GM19193 (cell line): ENCODE measurements around the gene MICAL3.

Experiments used
- POLR2A ChIP-seq: IDR thresholded peaks from 4 replicates; pipeline ENCODE4 v1.6.1; 2011; ENCODE audit not compliant: insufficient read depth, insufficient read length; ENCODE audit errors: extremely low read depth

Gene MICAL3

DNA sequence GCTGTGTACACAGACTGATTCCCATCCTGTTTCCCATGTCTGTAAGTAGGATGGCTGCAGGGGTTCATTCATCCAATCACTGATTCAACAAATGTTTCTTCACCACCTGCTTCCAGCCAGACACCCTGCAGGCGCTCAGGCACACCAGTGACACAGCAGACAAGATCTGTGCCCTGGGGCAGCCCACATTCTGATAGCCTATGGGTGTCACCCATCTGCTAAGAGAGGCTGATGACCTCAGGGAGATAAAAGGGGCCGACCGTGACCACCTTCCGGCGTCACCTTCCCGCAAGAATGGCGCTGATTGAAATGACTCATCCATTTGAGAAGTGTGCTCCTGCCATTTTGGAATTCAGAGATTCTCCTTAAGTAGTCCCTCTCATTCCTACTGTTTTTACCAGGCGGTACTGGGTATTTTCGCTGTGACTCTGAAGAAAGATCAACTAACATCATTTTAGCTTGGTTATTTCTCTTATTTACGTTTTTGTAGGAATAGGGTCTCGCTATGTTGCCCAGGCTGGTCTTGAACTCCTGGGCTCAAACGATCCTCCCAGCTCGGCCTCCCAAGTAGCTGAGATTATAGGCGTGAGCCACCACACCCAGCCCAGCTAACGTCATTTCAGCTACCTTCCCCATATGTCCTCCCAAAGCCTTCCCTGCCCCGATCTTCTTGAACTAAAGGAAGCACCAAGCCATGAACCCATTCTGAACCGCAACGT lies 176.8 kb downstream of the MICAL3 start:
- TF ChIP-seq POLR2A, result no peak

DNA sequence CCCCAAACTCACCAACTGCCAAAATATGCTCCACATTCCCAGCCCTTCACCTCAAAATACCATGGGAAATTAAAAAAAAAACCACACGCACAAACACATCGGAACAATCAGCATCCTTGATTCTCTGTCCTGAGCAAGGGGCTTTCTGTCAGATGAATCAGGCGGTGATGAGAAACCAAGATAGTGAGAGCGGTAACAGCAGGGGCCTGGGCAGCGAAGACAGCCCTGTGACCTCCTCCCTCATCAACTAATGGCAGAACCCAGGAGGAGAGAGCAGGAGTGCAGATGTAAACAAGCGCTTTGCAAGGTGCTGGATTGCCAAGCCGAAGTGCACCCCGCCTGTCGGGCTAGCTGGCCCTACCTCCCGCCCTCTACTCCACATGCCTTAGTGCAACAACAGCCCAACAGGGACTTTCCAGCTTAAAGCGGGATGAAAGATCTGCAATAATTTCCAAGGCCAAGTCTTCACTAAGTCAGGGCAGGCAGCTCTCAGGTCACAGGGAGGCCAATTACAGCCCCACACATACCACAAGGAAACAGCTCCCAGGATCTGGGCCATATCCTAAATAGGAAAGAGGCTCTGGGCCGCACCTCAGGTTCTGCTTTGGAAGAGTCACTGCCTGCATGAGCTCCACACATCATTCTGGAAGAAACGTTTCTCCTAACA lies 177.9 kb downstream of the MICAL3 start:
- TF ChIP-seq POLR2A, result no peak

DNA sequence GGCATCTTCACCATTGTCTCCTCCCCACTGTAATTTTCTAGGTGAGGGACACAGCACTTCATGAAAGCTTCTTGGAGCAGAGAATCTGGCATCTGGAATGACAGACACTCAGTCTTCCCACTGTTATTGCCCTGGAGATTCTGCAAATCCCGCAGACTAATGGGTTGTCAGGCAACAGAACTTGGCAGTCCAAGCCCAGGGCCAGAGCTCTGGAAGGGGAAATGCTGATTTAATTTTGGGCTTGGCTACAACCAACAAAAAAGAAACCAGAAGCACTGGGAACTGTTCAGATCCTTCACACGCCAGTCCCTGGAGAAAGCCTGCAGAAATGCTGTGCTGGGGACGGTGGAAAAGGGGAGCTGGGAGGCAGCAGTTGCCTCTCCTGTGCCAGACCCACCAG lies 178.6 kb downstream of the MICAL3 start:
- TF ChIP-seq POLR2A, result no peak

DNA sequence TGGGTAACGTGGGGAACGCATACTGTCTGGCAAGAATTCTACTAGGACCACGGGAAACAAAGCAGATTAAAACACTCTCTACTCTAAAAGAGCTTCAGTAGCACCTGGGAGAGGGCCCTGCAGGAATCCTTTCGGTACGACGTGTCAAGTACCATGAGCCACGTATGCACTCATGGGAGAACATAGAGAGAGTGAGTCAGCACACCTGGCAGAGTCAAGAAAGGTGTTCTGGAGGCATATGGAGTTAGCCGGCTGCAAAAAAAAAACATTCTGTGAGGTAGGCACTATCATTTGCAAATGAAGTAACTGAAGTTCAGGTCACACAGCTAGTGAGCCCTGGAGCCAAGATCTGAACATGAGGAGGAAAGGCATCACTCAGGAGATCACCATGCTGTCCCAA lies 179.0 kb downstream of the MICAL3 start:
- TF ChIP-seq POLR2A, result no peak

DNA sequence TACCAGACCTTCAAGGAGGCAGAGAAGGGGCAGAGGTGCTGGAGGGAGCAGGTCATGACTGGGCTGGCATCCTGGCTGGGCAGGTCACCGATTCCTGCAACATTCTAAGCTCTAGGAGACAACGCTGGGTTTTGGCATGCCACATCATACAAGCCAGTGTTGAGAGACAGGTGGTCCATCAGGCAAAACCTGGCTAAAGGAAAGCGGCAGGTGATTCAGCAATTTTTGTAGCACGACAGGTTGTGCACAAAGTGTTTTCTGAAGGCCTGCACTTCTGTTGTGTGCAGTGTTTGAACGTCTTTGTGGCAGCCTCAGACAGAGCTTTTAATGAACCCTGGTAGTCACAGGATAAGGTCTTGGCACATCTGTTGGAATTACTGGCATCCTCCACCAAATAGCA lies 180.2 kb downstream of the MICAL3 start:
- TF ChIP-seq POLR2A, result no peak

DNA sequence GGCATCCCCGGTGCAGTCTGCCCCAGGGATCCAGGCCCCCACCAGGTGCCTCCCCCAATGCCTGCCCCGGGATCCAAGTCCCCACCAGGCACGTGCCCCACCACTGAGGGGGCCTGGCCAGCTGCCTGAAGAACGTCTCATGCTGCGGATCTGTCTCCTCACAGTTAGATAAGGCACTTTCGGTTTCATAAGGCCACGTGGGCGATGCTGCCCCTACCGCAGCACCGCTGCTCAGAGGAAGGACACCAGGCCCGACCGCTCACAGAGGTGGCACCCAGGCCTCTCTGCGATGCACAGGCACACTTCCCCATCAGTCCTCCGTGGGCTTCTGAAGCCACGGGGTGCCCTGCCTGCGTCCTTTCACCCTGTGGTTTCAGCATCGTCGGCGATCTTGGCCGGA lies 182.0 kb downstream of the MICAL3 start:
- TF ChIP-seq POLR2A, result no peak

DNA sequence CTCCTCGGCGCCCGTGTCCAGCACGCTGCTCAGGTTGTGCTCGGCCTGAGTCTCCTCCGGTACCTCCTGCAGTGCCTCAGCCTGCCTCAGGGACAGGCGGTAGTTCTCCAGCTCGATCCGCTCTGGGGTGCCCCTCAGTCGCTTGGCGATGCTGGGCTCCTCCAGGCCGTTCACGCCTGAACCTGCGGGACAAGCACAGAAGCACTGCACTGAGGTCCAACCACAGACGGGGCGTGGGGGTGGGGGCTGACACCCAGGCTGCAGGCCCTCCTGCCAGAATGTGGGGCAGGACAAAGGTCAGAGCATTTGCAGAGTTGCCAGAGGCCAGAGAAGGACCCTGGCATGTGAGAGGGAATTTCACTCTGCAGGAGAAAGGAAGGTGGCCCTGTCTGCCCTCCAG lies 182.5 kb downstream of the MICAL3 start:
- TF ChIP-seq POLR2A, result no peak

DNA sequence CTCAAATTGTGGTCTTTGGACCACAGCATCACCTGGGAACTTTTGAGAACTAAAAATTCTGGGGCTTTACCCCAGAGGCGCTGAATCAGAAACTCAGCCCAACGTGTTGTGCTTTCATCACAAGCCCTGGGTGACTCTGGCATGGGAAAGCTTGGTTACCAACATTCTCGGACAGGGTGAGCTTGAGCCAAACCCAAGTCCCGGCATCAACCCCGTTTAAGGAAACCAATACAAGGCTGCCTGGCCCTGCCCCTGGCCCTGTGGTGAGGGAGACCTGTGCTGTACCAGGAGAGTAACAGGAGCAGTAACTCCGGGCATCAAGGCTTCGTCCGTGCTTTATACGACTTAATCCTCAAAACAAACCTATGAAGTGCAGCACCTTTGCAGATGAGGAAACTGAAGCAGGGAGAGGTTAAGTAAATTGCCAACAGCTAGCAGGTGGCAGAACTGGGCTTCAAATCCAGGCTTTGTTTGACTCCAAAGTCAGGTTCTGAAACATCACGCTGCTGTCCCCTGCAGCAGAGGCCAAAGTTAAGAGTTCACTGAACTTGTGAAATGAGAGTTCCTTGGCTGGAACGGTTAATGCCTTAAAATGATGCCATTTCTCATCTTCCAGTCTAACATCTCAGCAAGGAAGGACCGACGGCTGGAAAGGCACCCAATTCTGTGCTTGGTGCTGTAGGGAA lies 186.0 kb downstream of the MICAL3 start:
- TF ChIP-seq POLR2A, result no peak

DNA sequence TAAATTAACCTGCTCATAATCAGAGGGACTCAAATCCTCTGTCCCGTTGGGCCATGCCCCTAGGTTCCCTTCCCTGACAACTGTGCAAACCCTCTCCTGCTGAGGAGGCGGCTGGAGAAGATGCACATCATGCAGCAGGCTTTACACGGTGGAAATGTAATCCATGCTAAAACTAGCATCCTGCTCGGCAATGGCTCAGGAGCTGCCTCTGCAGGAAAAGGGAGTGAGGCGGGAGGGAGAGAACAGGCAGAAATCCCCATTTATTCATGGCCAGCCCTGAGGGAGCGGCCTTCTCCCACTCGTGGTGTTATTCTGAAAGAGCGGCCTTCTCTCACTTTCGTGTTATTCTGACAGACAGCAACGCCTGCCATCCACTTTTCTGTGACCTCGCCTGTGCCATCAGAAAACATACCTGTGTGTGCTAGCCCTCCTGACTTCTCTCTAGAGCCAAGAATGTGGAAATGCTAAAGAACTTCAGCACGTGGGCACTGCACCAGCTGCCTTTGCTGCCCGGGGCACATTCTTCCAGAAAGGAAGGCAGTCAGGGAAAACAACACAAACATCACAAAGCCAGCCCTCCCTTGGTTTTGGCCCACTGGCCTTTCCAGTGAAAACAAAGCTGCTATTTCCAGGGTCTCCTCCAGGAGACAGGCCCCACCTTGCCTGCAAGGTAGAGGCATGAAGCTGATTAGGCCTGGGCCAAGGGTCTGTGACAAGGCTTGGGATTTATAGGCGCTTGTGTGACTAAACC lies 187.2 kb downstream of the MICAL3 start:
- no peak for TF ChIP-seq POLR2A

DNA sequence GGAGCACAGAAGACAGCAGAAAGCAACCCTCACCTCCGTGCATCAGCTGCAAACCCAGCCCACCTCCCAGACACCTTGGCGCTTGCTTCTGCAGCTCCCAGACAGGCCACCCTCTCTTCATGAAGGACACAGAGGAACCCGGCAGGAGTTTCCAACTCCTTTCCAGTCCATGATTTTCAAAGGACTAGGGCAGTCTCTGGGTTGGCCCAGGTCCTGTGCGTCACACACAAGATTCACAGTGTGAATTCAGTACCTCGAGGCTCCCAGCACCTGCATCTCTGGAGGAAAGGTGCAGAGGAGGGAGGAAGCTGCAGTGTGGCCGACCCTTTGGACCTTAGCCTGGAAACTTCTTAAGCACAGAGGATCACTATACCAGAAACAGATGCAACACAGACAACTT lies 189.1 kb downstream of the MICAL3 start:
- no peak for TF ChIP-seq POLR2A

DNA sequence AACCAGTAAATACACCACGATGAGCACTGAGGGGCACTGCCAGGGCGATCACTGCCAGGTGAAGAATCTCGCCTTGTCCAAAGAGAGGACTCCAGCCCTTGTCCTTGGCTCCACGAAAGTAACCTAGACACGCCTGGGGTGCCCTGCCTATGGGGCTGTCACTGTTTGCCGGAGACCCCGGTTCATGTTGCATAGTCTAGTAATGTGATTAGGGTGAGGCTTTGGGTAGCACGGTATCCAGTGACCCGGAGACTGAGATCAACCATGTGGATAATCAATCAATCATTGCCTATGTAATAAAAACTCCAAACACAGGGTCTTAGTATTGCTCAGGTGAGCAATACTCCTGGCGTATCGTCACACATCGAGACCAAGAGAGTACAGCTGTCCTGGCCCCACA lies 190.9 kb downstream of the MICAL3 start:
- no peak for TF ChIP-seq POLR2A

DNA sequence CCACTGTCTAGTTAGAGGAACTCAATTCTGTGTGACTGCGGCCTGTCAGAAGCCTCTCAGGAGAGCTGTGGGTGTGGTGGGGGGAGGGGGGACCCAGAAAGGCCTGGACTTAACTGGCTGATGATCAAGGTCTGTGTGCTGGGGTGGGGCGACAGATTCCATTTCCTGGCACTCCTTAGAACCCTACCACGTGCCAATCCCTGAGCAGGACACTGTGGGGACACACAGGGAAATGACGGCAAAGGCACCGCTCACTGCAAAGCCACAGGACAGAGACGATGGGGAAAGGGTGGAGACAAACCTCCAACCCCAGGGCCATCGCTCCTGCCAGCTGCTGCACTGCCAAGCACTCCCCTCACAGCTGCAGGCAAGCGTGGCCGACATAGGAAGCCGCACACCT lies 191.7 kb downstream of the MICAL3 start:
- TF ChIP-seq POLR2A, result no peak

DNA sequence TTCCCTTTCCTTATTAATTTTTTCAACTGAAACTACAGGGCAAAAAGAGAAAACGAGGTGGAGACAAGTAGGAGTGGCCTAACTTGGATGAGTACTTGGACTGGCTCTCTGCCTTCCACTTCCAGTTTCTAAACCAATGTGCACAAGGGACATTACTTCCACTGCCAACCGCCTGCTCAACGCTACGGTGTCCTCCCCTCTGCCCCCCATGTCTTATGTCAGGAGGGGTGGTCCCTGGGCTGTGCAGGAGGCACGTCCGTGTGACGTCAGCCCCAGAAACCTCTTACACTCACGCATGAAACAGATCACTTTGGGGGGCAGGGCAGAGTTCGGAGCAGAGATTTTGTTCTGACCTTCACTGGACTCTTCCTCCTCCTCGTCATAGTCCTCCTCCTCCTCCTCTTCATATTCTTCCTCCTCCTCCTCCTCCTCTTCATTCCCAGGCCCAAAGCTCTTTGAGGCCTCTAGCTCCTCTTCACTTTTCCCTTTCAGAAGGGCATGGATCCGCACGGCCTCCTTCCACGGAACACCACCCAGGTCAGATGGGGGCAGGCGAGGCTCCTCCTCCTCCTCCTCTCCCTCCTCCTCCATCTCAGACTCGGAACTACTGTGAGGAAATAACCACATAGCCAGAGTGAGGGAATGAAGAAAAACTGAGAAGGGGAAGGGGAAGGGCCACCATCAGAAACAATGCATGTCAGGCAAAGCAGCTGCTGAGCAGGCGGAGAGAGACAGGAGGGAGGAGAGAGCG lies 192.7 kb downstream of the MICAL3 start:
- TF ChIP-seq POLR2A, result no peak
